Measurements from ENCODE around the gene REPS2. TPM values are rescaled to one million over a fixed set of nuclear protein-coding genes. Genes with fewer than 3 reads are reported as not detected.

REPS2 gene
- polyA plus RNA-seq (2012; ENCODE audit: insufficient read depth, insufficient read length): not detected

DNA sequence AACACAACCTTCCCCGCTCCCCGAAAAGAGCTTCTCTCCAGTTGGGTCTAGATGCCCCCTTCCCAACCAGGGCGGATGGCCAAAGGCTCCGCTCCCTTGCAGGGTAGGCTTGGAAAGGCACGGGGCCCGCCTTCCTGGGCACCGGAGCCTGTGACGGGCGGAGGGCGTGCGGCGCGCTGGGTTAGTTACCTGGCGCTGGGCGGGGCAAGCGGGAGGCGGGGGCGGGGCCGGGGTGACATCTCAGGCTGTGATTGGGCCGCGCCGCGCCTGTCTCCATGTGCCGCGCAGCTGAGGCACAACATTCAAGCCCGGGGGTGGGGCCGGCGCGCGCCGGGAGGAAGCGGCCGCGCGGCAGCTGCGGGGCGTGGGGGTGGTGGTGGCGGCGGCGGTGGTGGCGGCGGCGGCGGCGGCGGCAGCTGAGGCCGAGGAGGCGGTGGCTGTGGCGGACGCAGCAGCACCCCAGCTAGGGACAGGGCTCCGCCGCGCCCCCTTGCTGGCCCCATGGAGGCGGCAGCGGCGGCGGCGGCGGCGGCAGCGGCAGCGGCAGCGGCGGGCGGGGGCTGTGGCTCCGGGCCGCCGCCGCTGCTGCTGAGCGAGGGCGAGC, at the start of gene REPS2:
Gene REPS2, plus strand, starts transcription at position 298 of the 604 bp plus-strand sequence. Its CDS starts 204 bp downstream, at position 502.
- peak; percentile 37 for DNase-seq (ENCODE audit: low read depth, low spot score)
- H3K4me3 ChIP-seq (ENCODE audit: low read length): peak within 1 kb of the TSS; percentile 29

DNA sequence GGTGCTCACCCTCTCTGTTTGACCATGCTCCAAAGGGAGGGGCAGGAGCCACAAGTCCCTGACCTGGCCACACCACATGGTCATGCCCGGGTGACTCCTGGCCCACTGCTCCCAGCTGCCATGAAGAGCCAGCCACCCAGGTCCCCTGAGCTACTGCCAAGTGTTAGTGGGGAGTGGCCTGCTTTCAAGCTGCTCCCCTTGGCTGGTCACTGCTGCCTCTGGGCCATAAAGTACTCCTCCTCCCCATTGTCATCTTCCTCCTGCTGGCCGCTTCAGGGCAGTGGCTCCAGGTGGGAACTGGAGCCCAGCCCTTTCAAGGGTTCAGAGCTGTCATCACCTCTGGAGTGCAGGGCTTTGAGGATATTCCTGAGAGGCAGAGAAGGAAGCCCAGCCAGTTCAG, 49.0 kb upstream of the REPS2 start:
- no peak overlapping the region for H3K4me3 ChIP-seq (ENCODE audit: low read length)
- no peak for DNase-seq (ENCODE audit: low read depth, low spot score)

DNA sequence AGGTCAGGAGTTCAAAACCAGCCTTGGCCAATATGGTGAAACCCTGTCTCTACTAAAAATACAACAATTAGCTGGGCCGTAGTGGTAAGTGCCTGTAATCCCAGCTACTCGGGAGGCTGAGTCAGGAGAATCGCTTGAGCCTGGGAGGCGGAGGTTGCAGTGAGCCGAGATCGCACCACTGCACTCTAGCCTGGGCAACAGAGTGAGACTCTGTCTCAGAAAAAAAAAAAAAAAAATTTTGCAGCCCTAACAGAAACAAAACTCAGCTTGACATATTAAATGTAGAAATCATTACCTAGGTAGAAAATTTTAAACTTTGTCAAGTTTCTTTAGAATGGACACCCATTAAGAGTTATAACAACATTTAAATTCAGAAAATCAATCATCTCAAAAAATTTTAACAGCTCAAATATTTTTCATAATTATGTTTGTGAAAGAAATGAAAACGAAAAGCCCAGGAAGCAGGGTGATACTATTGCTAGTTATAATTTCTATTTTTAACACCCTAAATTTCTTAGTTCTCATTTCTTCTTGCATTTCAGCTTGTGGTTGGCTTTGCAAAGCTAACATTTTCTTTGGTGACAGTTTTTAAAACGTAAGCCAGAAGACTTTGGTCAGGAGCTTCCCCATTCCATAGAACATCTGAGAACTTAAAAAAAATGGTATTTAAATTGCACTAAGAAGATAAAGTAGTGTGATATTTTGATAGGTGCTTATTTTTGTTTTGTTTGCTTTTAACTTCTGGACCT, 43.0 kb upstream of the REPS2 start:
- no peak overlapping the region for H3K4me3 ChIP-seq (ENCODE audit: low read length)
- DNase-seq (ENCODE audit: low read depth, low spot score): no peak

- H3K4me3 ChIP-seq (ENCODE audit: low read length): no peak overlapping the region
- DNase-seq (ENCODE audit: low read depth, low spot score): no peak
Measured at GRCh38 chrX:16910376-16910775, 36.1 kb upstream of the REPS2 start.

DNA sequence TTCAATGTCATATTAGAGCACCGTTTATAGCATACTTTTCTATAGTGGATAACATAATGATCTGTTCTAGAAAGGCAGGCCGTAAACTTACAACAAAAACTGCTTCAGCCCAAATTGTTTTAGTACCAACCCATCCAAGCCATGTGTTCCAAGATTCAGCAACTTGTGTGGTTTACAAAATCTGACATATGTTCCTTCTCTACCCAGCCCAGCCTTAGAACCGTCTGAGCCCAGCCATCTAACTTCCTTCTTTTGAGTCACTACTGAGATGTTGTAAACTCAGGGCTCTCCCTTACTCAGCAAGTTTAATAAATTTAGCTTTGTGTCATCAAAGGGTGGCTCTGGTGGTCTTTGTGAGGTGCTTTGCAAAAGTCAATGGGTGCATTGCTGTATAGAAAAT, 32.4 kb upstream of the REPS2 start:
- no peak overlapping the region for H3K4me3 ChIP-seq (ENCODE audit: low read length)
- DNase-seq (ENCODE audit: low read depth, low spot score): no peak

DNA sequence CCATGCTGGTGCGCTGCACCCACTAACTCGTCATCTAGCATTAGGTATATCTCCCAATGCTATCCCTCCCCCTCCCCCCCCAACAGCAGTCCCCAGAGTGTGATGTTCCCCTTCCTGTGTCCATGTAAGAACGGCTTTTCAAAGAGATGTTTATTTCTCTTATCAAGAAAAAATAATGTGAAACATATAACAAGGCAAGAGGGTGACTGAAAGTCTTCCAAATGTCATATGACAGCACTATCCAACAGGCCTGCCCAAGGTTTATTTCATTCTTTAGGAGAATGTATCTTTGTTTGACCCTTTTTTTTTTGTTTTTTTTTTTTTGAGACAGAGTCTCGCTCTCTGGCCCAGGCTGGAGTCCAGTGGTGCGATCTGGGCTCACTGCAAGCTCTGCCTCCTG, 29.9 kb upstream of the REPS2 start:
- no peak for DNase-seq (ENCODE audit: low read depth, low spot score)
- H3K4me3 ChIP-seq (ENCODE audit: low read length): no peak overlapping the region

DNA sequence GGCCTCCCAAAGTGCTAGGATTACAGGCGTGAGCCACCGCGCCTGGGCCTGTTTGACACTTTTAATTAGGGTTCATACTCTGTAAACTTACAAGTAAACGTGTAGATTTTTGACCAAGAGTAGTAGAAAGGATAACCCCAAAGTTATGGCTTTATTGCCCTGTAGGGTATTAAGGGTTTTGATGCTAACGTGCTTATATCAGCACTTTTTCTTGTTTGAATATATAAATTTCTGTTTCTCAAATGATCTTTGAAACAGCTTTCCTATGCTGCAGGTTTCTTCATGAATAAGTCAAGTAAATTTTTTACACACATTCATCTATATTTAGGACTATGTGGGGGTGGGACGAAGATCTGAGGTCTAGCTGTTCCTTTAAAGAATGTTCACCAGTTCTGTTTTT, 29.3 kb upstream of the REPS2 start:
- H3K4me3 ChIP-seq (ENCODE audit: low read length): no peak overlapping the region
- DNase-seq (ENCODE audit: low read depth, low spot score): no peak

DNA sequence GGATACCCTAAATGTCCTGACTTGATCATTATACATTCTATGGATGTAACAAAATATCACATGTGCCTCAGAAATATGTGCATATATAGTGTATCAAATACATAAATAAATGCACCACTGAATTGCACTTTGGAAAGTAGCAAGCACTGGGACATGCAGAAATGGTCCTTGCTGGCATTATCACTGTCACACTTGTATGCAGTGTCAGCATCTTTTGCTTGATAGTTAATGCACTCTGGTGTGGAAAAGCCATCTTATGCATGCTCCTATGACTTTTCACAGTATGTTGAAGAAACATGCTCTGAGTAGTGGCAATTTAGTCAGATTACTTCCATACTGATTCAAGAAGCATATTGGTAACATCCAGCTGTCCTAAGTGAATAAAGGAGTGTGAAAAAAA, 27.5 kb upstream of the REPS2 start:
- no peak for DNase-seq (ENCODE audit: low read depth, low spot score)
- H3K4me3 ChIP-seq (ENCODE audit: low read length): no peak overlapping the region

- H3K4me3 ChIP-seq (ENCODE audit: low read length): no peak overlapping the region
- no peak for DNase-seq (ENCODE audit: low read depth, low spot score)
Measured at GRCh38 chrX:16920075-16920474, 26.4 kb upstream of the REPS2 start.

DNA sequence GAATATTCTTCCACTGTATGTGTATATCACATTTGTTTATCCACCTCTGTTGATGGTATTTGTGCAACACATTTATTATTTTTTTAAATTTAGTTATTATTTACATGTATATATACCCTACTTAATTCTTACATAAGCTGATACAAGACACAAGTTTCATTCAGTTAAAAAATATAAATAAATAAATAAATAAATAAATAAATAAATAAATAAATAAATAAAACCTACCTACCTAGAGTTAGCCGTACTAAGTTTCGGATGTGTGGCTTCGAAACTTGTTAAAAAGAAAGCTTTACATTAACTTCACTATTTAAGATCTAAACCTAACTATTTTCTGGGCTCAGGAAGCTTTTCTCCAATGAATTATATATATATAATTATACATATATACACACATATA, 23.3 kb upstream of the REPS2 start:
- no peak for DNase-seq (ENCODE audit: low read depth, low spot score)

DNA sequence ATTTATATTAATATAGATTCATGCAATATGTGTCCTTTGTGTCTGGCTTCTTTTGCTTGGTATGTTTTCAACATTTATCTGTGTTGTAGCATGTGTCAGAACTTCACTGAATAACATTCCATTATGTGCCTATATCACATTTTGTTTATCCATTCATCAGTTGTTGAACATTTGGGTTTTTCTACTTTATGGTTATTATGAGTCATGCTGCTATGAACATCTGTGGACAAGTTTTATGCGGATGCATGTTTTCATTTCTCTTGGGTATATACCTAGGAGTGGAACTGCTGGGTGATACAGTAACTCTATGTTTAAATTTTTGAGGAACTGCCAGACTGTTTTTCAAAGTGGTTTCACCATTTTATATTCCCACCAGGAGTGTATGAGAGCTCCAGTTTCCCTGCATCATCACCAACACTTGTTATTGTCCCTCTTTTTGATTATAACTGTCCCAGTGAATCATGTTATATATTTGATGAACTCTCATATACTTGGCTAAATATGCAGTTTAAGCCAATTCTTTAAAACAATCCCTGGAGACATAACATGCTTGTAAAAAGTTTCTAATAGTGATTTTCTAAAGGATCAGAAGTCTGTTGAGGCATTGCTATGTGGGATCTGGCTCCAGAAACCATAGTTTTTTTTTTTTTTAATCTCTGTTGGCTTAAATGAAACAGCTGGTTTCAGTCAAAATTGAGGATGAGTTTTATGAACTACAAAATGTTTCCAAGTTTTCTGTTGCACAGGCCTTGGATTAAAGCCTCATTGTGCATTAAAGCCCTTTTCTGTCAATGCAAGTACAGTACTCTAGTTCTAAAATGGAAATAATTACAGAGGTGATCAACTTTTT, 21.6 kb upstream of the REPS2 start:
- DNase-seq (ENCODE audit: low read depth, low spot score): no peak
- H3K4me3 ChIP-seq (ENCODE audit: low read length): no peak overlapping the region

More for the DNA sequence above, 23.3 kb upstream of the REPS2 start:
- no peak overlapping the region for H3K4me3 ChIP-seq (ENCODE audit: low read length)

GRCh38 chrX:16930392-16930791, 16.1 kb upstream of the REPS2 start:
- no peak for DNase-seq (ENCODE audit: low read depth, low spot score)
- no peak overlapping the region for H3K4me3 ChIP-seq (ENCODE audit: low read length)

DNA sequence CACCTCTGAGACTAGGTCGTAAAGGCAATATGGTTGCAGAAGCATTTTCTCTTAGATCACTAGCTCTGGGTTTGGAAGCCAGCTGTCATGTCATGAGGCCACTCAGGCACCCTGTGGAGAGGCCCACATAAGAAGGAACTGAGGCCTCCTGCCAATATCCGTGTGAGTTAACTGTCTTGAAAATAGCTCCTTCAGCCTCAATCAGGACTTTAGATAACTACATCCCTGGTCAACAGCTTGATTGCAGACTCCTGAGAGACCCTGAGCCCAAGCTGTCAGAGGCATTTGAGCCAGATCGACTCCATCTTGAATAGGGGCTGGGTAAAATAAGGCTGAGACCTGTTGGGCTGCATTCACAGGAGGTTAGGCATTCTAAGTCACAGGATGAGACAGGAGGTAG, 15.1 kb upstream of the REPS2 start:
- no peak for DNase-seq (ENCODE audit: low read depth, low spot score)
- no peak overlapping the region for H3K4me3 ChIP-seq (ENCODE audit: low read length)

- no peak for DNase-seq (ENCODE audit: low read depth, low spot score)
- H3K4me3 ChIP-seq (ENCODE audit: low read length): no peak overlapping the region
Measured at GRCh38 chrX:16931855-16932575, 14.4 kb upstream of the REPS2 start.

DNA sequence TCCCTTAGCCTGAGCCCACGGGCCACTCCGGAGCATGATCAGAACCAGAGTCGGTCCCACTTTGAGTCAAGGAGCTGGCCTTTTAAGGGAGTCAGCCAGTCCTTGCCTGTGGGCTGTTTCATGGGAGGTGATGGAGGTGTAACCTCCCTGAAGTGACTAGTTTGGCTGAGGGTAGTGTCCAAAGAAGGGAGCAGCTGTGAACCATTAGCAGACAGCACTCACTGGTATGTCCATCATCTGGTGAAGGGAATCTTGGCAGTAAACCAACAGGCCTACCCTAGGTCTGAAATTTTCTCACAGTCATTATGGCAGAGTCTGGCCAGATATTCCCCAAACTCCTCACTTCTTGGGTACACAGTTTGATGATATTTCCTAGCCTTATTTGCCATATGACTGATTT, 12.3 kb upstream of the REPS2 start:
- H3K4me3 ChIP-seq (ENCODE audit: low read length): no peak overlapping the region
- no peak for DNase-seq (ENCODE audit: low read depth, low spot score)

DNA sequence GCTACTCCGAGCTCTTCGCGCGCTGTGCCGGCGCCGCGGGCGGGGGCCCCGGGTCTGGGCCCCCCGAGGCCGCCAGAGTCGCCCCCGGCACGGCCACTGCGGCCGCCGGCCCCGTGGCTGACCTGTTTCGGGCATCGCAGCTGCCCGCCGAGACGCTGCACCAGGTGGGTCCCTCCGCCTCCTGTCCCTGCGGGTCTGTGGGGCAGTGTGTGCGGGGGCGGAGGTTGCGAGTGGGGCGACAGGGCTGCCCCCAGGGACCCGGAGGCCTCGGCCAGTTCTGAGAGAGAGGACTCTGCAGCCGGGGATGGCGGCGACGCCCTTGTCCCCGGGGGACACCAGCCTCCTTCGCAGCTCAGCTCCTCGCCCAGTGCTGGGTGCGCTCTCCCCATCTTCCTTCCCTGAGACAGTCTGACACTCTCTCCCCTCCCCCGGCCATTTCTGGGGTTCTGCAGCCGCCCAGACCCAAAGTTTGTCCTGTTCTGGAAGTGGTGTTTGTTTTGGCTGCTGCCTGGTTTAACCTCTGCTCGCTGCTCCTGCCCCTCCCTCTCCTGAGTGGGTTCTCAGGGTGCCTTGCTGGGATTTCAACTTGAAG, 609 bp downstream of the REPS2 start:
- DNase-seq (ENCODE audit: low read depth, low spot score): no peak
- H3K4me3 ChIP-seq (ENCODE audit: low read length): peak overlapping the region; percentile 29

DNA sequence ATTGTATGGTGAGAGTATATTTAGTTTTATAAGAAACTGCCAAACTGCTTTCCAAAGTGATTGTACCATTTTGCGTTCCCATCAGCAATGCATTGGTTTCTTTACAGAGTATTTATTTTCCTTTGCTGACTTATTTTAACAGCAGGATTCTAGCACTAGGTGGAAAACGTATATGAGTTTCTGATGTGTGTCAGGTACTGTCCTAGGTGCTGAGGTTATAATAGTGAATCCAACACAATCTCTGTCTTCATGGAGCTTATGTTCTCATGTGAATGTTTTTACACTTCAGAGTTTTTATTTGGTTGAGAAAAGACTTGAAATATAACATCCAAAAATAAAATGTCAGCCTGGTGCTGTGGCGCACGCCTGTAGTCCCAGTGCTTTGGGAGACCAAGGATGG, 4.0 kb downstream of the REPS2 start:
- DNase-seq (ENCODE audit: low read depth, low spot score): no peak
- H3K4me3 ChIP-seq (ENCODE audit: low read length): no peak overlapping the region

- H3K4me3 ChIP-seq (ENCODE audit: low read length): no peak overlapping the region
- no peak for DNase-seq (ENCODE audit: low read depth, low spot score)
Measured at GRCh38 chrX:16953606-16954211, 7.3 kb downstream of the REPS2 start.

DNA sequence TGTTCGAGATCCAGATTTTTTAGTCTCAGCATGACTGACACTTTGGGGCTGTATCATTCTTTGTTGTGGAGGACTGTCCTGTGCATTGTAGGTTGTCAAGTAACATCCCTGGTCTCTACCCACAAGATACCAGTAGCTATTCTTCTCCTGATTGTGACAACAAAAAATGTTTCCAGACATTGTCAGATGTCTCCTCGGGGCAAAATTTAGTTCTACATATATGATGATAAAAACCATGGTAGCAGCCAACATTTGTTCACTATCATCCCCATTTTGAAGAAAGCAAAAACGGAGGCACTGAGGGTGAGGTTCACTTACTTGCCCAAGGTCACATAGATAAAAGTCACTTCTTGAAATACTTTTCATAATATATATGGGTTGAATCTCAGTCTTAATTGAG, 11.3 kb downstream of the REPS2 start:
- DNase-seq (ENCODE audit: low read depth, low spot score): no peak
- H3K4me3 ChIP-seq (ENCODE audit: low read length): no peak overlapping the region
